Smooth muscle cell (in vitro differentiated cells): ENCODE data around the gene VGLL4. TPM values are rescaled to one million over a fixed set of nuclear protein-coding genes. Genes with fewer than 3 reads are reported as not detected.

ENCODE experiments used
- DNase-seq: peaks from one replicate; lab custom pipeline; 2025; ENCODE audit not compliant: unreplicated experiment; lab: John Stamatoyannopoulos, UW
- H2AFZ ChIP-seq: fragments of 200-600 bp; sonication (generic); 2 replicates; pipeline ENCODE4 v1.6.0; 2016; ENCODE audit warnings: antibody characterized with exemption, low read depth, mild to moderate bottlenecking
- H3F3A ChIP-seq: fragments of 200-600 bp; sonication (generic); 2 replicates; pipeline ENCODE4 v1.6.0; 2017; ENCODE audit warnings: antibody characterized with exemption, low read depth
- H3K27ac ChIP-seq: fragments of 200-600 bp; sonication (generic); 2 replicates; pipeline ENCODE4 v1.5.1; 2016; ENCODE audit warnings: low read depth, mild to moderate bottlenecking
- H3K27me3 ChIP-seq: fragments of 200-600 bp; sonication (generic); 2 replicates; pipeline ENCODE4 v1.6.1; 2016; ENCODE audit warnings: low read depth, mild to moderate bottlenecking
- H3K36me3 ChIP-seq: fragments of 200-600 bp; sonication (generic); 2 replicates; pipeline ENCODE4 v1.5.1; 2016; ENCODE audit warnings: low read depth
- H3K4me1 ChIP-seq: fragments of 200-600 bp; sonication (generic); 2 replicates; pipeline ENCODE4 v1.5.1; 2016; ENCODE audit warnings: low read depth
- H3K4me2 ChIP-seq: fragments of 200-600 bp; sonication (generic); 2 replicates; pipeline ENCODE4 v1.6.0; 2016; ENCODE audit warnings: mild to moderate bottlenecking
- H3K4me3 ChIP-seq: fragments of 200-600 bp; sonication (generic); 2 replicates; pipeline ENCODE4 v1.5.1; 2016; ENCODE audit warnings: mild to moderate bottlenecking
- H3K79me2 ChIP-seq: fragments of 200-600 bp; sonication (generic); 2 replicates; pipeline ENCODE4 v1.6.0; 2016; ENCODE audit warnings: low read depth, mild to moderate bottlenecking
- H3K9ac ChIP-seq: fragments of 200-600 bp; sonication (generic); 2 replicates; pipeline ENCODE4 v1.6.0; 2016; ENCODE audit warnings: low read depth
- H3K9me3 ChIP-seq: fragments of 200-600 bp; sonication (generic); replicated peaks from 2 replicates; pipeline ENCODE4 v1.5.1; 2016; ENCODE audit warnings: low read depth
- H4K20me1 ChIP-seq: fragments of 200-600 bp; sonication (generic); 2 replicates; pipeline ENCODE4 v1.6.0; 2016; ENCODE audit warnings: low read depth
- WGBS: methylation state at CpG from one replicate; pipeline ENCODE4 v1.1.7; 2016; ENCODE audit warnings: low lambda C conversion rate; 5-methylcytosine and 5-hydroxymethylcytosine counted together
- polyA plus RNA-seq: library from polyadenylated mRNA; unstranded; fragments of >200 nt; fragmentation: Nextera tagmentation; extraction: Ambion mirVana; gene quantifications from 2 replicates; pipeline ENCODE4 v1.2.1, GENCODE V29; 2016
- total RNA-seq: library from RNA; depleted of rRNA; stranded (reverse); fragments of >200 nt; gene quantifications from 2 replicates; pipeline ENCODE4 v1.2.3, GENCODE V29; 2014
- TF ChIP-seq, protein P1 (sequence below): fragments of 200-600 bp; sonication (generic); IDR thresholded peaks from 2 replicates; pipeline ENCODE4 v1.5.1; 2017; ENCODE audit warnings: borderline replicate concordance, mild to moderate bottlenecking, antibody characterized with exemption; ENCODE audit not compliant: insufficient read depth, poor library complexity, severe bottlenecking

VGLL4 gene, protein sequence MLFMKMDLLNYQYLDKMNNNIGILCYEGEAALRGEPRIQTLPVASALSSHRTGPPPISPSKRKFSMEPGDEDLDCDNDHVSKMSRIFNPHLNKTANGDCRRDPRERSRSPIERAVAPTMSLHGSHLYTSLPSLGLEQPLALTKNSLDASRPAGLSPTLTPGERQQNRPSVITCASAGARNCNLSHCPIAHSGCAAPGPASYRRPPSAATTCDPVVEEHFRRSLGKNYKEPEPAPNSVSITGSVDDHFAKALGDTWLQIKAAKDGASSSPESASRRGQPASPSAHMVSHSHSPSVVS
- total RNA-seq = 109 and 149 TPM in 2 replicates
- polyA plus RNA-seq = 64.3 and 72.0 TPM in 2 replicates

- H3K4me3 ChIP-seq = peak within 1 kb of the TSS; percentile 78
- H3K36me3 ChIP-seq = no peaks in the 10 kb centered on the region
- no peak within 1 kb of the TSS for H2AFZ ChIP-seq
- no peaks in the 10 kb centered on the region for H3K27me3 ChIP-seq
- peaks cover 32% of the 10 kb centered on the region for H3K4me1 ChIP-seq
- peak within 1 kb of the TSS; percentile 92 for H3K9ac ChIP-seq
- H3K27ac ChIP-seq = peak within 1 kb of the TSS; percentile 97
- TF ChIP-seq, protein P1, sequence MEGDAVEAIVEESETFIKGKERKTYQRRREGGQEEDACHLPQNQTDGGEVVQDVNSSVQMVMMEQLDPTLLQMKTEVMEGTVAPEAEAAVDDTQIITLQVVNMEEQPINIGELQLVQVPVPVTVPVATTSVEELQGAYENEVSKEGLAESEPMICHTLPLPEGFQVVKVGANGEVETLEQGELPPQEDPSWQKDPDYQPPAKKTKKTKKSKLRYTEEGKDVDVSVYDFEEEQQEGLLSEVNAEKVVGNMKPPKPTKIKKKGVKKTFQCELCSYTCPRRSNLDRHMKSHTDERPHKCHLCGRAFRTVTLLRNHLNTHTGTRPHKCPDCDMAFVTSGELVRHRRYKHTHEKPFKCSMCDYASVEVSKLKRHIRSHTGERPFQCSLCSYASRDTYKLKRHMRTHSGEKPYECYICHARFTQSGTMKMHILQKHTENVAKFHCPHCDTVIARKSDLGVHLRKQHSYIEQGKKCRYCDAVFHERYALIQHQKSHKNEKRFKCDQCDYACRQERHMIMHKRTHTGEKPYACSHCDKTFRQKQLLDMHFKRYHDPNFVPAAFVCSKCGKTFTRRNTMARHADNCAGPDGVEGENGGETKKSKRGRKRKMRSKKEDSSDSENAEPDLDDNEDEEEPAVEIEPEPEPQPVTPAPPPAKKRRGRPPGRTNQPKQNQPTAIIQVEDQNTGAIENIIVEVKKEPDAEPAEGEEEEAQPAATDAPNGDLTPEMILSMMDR = no peak
- H3K9me3 ChIP-seq = no peaks in the 10 kb centered on the region
- peaks cover 13% of the 10 kb centered on the region for H3F3A ChIP-seq
- WGBS = under 1% methylated on average over 24 of the region's 24 CpGs
- peaks cover 75% of the 10 kb centered on the region for H3K79me2 ChIP-seq
- H4K20me1 ChIP-seq = peaks cover 29% of the 10 kb centered on the region
- peak within 1 kb of the TSS; percentile 94 for H3K4me2 ChIP-seq
- DNase-seq = peak; percentile 58
These were observed at the start of gene VGLL4 for GRCh38 chr3:11643605-11644087. Gene VGLL4 (minus strand): TSS chr3:11643915. CDS start chr3:11643518, 397 bp downstream.

DNA sequence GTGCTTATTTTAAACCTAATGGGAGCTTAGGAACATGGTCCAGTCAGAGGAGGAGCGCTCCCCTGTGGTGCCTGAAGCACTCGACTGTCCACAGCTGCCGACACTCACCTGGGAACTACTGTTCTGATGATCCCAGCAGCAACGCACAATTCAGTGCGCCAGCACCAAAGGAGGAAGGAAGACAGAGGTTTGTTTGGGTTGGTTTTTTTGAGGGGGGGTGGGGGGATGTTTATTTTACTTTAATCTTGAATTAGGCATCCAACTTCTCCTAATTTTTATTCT lies 48.8 kb upstream of the VGLL4 start:
- 93% methylated on average over 5 of the region's 5 CpGs for WGBS

GRCh38 chr3:11691767-11692531 lies 48.2 kb upstream of the VGLL4 start:
- Histone ChIP-seq H3K9ac (no peak overlapping the region), H3K9me3 (no peaks in the 10 kb centered on the region), H3F3A (peaks cover 4% of the 10 kb centered on the region), H3K4me2 (peak overlapping the region; percentile 14), H3K79me2 (peaks cover 5% of the 10 kb centered on the region), H3K4me1 (peaks cover 17% of the 10 kb centered on the region), H3K36me3 (no peaks in the 10 kb centered on the region), H4K20me1 (peaks cover 7% of the 10 kb centered on the region), H2AFZ (no peak overlapping the region), H3K27ac (peak overlapping the region; percentile 70), H3K4me3 (no peak overlapping the region), H3K27me3 (no peaks in the 10 kb centered on the region)
- DNase-seq = no peak
- TF ChIP-seq, protein P1 = no peak
- 85% methylated on average over 3 of the region's 3 CpGs for WGBS

More for the DNA sequence above, 48.8 kb upstream of the VGLL4 start:
- TF ChIP-seq, protein P1 = no peak
- Histone ChIP-seq H3K9me3 (no peaks in the 10 kb centered on the region), H3K36me3 (no peaks in the 10 kb centered on the region), H3F3A (peaks cover 4% of the 10 kb centered on the region), H3K79me2 (peaks cover 5% of the 10 kb centered on the region), H3K4me3 (no peak overlapping the region), H3K27ac (no peak overlapping the region), H2AFZ (no peak overlapping the region), H3K4me1 (peaks cover 17% of the 10 kb centered on the region), H4K20me1 (peaks cover 7% of the 10 kb centered on the region), H3K27me3 (no peaks in the 10 kb centered on the region), H3K9ac (no peak overlapping the region), H3K4me2 (no peak overlapping the region)
- DNase-seq = no peak
